DMS114 treated with DMSO at 0.1 percent for 48 hours (cell line): ENCODE measurements around the gene SLC43A1.
"Not testable (repeated sequence)": the region's sequence is repeated elsewhere in the genome, so short reads cannot be mapped to it uniquely, and the experiment has no call there.

ENCODE experiments used
- DNase-seq: peaks from one replicate; lab custom pipeline; 2025; ENCODE audit not compliant: unreplicated experiment; lab: John Stamatoyannopoulos, UW

Gene SLC43A1

DNA sequence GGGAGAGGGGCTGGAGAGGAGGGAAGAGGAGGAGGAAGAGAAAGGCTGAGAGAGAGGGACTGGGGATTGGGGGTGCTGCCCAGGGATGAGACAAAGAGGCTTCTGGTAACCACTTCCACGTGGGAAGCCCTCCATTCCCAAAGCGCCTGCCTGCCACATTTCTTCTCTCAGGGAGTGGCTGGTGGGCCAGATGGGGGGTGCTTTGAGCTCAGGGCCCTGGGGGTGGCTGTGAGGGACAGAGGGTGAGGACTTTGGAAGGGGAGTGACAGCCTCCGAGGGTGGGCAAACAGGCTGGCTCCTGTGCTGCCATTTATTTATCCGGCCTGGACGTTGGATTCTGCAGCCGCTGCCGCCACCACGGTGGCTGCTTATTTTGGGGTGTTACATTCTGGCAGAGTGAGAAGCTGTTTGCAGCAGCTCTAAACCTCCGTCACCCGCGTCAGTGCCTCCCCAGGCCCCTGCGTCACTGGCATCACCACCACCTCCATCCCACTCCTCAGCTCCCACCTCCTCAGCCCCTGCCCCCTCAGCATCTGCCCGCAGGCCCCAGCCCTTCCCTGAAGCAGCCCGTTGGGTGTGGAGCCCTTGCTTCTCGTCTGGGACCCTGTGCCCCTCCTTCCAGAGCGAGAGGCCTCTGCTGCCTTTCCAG is 53.5 kb downstream of the SLC43A1 start:
- DNase-seq, result no peak

DNA sequence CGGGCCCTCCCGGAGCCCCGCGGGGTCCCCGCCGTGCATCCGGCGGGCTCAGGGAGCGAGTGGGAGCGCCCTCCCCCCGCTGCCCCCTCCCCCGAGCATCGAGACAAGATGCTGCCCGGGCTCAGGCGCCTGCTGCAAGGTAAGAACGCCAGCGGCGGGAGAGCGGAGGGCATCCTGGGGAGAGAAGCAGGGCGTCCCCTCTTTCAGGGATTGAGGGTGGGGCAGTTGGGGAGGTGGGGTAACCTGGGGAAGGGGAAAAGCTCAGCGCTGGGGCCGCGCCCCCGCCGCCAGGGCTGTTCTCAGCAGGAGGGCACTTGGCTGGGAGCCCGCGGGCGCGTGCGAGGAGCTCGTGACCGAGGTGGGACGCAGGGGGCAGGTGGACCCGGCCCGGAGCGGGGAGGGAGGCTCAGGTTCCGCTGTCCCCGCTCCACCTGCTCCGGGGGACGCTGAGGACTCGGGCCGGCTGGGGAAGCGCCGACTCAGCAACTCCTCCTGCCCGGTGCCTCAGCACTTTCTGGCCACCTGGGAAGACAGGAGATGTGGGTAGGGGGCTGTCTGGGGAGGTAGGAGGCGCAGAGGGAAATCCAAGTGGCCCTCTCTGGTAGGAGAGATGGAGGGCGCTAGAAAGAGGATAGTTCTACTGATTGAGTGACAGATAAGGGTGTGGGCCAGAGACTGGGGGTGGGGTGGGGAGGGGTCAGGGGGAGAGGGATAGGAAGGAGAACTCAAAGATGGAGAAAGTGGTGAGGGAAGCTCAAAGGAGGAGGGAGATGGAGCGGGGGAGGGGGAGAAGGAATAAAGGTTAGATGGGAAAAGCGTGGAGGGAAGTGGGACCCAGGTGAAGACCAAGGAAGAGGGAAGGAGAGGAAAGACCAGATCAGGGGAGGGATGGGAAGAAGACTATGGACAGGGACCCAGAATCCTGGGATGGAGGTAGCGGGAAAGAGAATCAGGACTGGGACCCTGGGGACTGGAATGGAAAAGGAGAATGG is 54.4 kb downstream of the SLC43A1 start:
- no peak for DNase-seq

DNA sequence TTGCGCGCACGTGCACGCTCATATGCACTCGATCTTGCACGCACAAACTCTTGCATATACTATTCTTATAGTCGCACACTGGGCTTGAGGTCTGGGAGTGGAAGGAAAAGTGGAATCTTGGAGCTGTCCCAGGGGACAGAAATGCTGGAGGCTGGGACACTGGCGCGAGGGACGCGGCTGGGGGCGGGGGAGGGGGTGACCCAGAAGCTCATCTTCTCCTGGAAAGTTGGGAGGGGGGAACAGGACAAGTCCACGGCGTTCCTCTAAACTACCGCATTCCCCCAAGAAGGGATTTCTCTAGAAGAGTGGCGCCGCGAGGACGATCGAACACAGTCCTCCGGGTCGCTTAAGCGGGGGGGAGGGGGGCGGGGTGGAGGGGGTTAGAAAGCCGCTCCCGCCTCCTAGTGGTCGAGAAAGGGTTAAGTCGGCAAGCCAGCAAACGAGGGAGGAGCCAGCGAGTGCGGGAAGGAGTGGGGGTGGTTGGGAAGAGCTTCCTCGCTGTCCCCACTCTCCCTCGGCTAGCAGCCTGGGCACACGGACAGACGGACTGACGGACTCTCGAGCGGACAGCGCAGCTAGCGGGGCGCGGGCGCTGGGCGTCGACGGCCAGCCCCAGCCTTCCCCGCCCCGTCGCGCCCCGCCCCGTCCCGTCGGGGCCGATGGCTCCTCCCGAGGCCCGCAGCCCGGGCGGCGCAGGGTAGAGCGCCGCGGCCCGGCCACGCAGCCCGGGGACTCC is 55.3 kb downstream of the SLC43A1 start, which contains the start of gene RTN4RL2:
Gene RTN4RL2, plus strand, starts transcription at position 507 of the 736 bp plus-strand sequence. CDS start 338 bp downstream, outside the sequence.
- peak; percentile 12 for DNase-seq

DNA sequence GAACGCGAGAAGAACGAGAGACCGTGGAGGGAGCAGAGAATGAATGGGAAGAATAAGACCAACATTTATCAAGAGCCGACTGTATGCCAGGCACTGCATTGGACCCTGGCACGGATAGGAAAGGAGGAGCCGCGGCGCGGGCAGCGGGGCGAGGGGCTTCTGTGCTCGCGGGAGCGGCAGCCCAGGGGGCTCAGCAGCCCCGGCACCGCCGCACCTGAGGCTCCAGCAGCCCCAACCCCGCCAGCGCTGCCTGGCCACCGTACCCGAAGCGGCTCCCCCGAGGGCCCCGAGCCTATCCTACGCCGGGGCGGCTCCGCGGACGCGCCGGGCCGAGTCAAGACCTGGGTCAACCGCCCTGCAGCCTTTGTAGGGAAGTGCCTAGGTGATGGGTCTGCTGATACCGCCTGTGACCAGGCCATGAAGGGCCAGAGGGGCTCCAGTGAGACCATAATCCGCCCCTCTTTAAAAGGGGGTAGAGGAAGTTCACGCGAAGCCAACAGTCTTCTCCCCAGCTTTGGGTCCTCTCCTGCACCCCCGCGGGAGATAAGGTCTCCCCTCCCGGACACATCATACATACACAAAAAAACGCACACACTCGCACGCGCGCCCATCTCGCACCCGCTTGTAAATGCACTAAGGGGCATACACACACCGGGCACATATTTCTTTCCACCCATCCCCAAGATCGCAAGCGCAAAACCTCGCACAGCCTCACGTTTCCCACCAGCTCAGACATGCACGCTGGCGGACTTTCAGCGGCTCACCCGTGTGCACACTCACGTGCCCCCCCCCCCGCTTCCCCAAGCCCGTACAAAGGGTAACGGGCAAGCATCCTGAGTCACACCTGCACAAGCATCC is 56.1 kb downstream of the SLC43A1 start:
- no peak for DNase-seq

DNA sequence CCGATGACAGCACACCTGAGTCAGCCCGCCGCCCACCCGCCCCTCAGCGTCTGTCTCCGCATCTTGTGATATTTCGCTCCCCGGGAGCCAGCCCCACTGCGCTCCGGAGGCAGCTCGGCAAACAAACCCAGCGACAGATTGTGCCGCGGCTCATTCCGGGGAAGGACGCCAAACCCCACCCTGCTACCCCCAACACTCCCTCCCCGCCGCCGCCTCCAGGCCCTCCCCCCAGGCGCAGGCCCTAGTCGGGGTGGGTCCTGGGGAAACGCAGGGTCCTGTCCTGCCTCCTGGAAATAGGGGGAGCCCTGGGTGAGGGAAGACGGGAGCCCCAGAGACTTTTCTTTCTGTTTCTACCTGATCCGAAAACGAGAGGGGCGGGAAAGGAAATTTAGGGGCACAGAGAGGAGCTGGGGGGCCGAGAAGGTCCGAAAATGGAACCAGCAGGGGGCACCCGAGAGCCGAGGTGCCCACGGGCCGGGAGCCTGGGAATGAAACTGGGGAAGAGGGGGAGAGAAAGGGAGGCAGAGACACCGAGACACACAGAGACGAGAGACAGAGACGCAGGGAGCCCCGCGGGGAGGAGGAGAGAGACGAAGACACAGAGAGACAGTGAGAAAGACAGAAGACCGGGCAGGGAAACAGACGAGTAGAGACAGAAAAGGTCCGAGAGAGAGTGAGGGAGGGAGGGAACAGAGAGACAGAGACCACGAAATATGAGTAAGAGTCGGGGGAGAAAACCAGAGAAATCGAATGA is 56.9 kb downstream of the SLC43A1 start:
- DNase-seq, result no peak

DNA sequence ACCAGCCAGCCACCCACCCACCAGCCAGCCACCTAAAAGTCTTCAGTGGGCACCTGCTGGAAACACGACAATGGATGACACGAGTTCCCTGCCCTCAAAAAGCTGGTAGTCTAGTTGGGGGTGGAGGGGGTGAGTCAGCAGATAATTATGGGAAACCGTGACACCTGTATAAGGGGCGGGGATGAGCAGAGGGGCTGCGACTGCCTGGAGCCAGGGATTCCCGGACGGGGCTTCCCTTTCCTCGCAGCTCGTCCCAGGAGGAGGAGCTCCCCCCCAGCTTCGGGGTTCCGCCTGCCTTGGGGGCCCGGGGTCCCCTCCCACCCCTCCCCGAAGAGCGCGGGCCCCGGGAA is 57.5 kb downstream of the SLC43A1 start:
- DNase-seq, result no peak

DNA sequence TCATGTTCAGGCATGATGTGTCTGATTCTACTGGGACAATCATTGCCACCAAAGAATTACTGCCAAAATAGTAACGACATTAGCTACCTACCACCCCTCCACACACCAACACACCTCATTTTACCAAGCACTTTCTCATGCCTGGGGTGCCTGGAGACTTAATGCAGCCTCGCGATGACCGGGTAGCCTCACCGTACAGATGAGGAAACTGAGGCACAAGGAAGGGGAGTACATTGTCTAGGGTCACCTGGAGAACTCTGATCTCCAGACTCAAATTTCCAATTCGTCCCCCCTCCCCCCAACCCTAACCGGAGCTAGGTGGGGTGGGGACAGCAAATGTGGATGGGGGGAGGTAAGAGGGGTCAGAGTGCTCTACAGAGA is 57.9 kb downstream of the SLC43A1 start:
- no peak for DNase-seq

DNA sequence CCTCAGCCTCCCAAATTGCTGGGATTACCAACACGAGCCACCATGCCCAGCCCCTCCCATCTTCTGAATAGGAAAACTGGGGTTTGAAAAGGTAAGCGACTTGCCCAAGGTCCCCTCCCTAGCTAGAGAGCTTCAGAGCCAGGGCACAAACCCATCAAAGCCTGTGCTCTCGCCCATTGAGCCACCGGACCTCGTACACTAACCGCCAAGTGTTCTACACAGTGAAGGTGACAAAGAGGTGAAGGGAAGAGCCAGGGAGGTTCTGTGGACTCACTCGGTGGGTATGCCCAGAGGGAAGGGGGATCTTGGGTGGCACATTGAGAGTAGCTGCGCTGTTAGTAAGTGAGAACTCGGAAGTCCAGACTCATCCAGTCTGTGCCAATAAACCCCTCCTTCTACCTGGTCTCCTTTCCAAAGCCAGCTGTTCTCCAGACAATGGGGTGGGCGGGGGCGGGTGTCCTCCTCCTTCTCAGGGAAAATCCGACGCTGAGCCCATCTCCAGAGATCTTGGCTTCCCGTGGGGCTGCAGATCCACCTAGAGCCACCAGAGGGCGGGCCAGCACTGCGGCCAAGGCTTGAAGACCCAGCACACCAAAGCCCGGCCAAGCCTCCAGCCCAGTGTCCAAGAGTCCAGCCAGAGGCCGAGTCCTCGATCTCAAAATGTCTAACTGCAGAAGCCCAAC is 58.4 kb downstream of the SLC43A1 start:
- DNase-seq, result peak; percentile 46

DNA sequence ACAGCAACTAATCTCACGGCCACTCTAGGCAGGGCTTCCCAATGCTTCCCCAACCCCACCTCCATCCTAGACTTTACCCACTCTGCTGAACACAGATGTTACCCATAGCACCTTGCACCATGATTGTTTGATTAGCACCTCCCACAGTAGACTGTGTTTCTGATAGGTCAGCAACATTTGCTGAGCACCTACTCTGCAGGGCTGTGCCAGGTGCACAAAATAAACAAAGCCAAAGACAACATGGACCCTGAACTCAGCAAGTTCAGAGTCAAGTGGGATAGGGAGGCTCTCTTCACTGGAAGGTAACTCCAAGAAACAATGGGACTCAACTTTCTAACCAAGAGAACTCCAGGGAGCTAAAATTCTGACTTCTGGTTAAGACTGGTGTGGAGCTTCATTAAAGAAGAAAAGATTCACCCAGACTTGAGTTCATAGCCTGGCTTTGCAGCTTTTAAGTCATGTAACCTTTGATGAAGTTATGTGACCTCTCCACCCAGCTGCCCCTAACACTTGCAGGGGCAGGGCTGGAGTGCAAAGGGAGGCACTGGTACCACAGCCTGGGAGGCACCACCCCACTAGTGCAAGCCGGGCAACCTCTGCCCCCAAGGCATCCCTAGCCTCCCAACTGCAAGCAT is 61.8 kb downstream of the SLC43A1 start:
- no peak for DNase-seq

DNA sequence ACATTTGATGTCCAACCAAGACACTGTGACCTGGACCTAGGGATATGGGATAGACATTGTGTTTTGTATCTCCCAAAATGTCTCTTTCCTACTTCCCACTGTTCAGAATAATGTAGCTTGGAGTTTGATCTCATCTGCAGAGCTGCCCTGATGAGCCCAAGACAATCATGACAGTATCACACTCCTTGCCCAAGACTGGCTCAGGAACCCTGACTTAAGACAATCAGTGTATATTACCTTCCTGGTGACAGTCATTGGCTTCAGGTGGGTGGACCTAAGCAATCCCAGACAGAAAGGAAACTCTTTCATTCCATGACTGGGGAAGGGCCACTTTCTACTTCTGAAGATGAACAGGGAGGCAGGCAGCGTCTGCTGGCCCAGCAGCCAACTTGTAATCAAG is 69.4 kb downstream of the SLC43A1 start:
- DNase-seq, result no peak

DNA sequence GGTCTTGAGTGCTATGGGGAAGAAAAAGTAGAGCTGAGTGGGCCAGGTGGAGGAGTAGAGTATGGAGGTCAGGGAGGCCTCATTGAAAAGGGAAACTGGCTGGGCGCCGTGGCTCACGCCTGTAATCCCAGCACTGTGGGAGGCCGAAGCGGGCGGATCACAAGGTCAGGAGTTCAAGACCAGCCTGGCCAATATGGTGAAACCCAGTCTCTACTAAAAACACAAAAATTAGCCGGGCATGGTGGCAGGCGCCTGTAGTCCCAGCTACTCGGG is 70.4 kb downstream of the SLC43A1 start:
- DNase-seq, result not testable (repeated sequence)

DNA sequence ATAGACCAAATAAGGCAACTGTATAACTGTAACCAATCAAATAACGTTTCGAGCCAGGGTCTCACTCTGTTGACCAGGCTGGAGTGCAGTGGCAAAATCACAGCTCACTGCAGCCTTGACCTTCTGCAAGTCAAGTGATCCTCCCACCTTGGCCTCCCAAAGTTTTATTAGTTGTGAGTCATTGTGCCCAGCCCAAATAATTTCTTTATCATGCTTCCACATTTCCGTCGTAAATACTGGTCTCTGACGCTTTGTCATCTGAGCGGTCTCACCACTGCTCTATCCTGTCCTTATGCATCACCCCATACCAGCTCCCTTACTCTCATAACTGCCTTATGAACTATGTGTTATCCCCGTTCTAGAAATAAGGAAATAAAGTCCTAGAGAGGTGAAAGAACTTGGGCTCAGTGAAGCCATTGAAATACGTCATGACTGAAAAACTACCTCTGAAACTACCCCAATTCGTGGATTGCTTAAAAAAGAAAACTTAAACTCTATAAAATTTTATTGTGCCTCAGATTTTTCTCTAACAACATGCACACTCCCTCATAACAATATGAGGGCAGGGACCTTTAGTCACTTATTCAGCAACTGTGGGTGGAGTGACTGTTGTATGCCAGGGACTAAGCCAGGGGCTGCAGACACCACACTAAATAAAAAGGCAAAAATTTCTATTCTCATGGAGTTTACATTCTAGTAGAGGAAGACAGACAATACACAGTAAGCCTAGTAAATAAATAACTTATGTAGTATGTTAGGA is 71.0 kb downstream of the SLC43A1 start:
- DNase-seq, result no peak

DNA sequence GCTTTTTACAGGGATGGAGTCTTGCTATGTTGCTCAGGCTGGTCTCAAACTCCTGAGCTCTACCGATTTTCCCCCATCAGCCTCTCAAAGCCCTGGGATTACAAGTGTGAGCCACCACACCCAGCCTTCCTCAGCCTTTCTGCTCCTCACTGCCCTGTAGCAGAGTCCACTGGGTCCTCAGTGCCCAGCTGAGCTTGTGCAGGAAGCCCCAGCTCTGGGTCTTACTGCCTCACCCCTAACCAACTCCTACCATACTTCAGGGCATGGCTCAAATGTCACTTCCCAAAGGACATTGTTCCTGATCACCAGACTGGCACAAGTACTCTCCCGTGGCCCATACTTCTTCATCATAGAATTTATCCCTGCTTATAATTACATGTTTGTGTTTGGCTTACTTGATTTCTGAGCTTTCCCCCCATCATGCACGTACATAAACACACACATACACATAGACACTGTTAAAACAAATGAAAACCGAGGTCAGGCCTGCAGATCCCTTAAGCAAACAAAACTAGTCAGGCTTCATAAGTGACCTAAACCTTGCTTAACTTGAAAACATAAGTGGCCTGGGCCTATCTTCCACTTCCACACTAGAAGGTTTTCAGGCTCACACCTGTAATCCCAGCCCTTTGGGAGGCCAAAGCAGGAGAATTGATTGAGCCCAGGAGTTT is 74.6 kb downstream of the SLC43A1 start:
- no peak for DNase-seq

DNA sequence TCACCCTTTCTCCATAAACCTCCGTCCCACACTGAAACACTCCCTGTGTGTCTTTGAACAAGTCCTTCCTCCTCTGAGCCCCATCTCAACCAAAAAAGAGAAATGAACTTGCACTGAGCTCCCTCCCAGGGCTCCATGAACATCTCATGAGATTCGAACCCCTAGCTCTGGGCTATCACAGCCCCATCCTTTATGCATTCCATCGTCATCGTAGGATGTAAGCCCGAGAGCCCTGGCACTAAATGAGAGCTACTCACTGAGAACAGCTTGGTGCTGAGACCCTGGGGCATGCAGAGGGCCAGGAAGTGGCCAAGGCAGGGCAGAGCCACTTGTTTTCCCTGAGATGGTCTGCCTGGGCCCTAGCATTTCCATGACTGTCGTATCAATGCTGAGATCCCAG is 75.7 kb downstream of the SLC43A1 start:
- DNase-seq, result no peak

DNA sequence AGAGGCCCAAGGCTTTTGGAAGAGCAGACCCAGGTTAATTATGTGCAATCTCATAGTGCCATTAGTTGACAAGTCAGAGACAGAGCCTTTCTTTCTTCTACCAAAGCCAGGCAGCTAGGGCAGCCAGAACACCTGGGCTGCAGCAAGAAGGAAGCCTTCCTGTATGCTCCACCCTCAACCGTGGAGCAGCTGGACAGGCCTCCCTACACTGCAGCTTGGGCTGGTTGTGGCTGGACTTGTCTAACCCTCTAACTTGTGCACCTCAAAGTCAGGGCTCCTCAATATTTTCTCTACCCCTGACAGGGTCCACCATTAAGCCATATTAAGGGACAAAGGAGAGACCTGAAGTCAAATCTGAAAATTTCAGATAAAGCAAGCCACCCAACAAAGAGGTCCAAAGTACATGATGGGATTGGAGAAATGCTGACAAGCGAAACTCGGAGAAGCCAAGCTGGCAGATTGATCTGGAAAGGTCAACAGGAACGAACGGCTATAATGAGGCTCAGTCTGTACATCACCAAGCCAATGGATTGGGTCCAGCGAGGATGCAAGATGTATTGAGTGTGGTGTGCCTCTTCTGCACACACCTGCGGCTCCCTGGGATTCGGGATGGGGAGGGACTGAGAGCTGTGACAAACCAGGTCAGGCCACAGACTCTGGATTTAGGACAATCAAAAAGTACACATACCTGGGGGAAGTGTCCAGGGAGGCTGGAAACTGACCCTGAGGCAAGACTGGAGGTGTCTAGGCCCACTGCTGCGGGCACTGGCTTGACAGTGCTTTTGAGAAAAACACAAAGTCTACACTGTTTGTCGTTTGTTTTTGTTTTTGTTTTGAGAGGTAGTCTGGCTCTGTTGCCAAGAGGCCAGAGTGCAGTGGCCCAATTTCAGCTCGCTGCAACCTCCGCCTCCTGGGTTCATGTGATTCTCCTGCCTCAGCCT is 76.9 kb downstream of the SLC43A1 start:
- DNase-seq, result no peak

DNA sequence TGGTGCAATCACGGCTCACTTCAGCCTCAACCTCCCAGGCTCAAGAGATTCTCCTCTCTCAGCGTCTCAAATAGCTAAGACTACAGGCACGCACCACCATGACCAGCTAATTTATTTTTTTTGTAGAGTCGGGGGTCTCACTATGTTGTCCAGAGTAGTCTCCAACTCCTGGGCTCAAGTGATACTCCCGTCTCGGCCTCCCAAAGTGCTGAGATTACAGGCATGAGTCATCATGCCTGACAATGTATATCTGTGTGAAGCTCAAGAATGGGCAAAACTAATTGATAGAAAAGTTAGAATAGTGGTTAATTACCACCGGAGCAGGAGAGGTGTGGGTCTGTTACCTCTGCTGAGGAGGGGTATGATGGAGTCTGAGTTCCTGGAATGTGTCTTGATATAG is 79.5 kb downstream of the SLC43A1 start:
- DNase-seq, result no peak
